K562 (cell line): ENCODE measurements around the gene FBXO22.
"Not testable (repeated sequence)": the region's sequence is repeated elsewhere in the genome, so short reads cannot be mapped to it uniquely, and the experiment has no call there.

Source experiments
- POLR2AphosphoS5 ChIP-seq: IDR thresholded peaks from 2 replicates; pipeline ENCODE4 v1.6.1; 2011; ENCODE audit warnings: mild to moderate bottlenecking, low read depth, low read length, moderate library complexity; ENCODE audit not compliant: control insufficient read depth, insufficient read depth
- ZFPM2 ChIP-seq: fragments of 250-450 bp; sonication (Bioruptor Pico); IDR thresholded peaks from 2 replicates; pipeline ENCODE4 v1.5.1; 2022; ENCODE audit warnings: mild to moderate bottlenecking
- TF ChIP-seq, protein P1 (sequence below): fragments of 250-450 bp; sonication (Bioruptor Pico); IDR thresholded peaks from 2 replicates; pipeline ENCODE4 v1.8.0; 2022; ENCODE audit warnings: moderate library complexity, mild to moderate bottlenecking, inconsistent platforms
- TF ChIP-seq, protein P2 (sequence below), 2 experiments: fragments of 450-650 bp in 1 of 2; sonication (generic) in 1 of 2; formaldehyde crosslinking; conservative IDR thresholded peaks; 2 replicates each; pipeline versions ENCODE4 v1.4.0 to v1.8.1; 2020 to 2022; ENCODE audit warnings: mild to moderate bottlenecking in 1 of 2, missing genetic modification reagents in 1 of 2

DNA sequence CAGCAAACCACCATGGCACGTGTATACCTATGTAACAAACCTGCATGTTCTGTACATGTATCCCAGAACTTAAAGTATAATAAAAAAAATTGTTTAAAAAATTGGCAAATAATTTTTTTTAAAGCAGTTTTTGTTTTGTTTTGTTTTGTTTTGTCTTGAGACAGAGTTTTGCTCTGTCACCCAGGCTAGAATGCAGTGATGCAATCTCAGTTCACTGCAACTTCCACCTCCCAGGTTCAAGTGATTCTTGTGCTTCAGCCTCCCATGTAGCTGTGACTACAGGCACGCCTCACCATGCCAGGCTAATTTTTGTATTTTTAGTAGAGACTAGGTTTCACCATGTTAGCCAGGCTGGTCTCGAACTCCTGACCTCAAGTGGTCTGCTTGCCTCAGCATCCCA, 81.0 kb downstream of the FBXO22 start:
- TF ChIP-seq, protein P1, sequence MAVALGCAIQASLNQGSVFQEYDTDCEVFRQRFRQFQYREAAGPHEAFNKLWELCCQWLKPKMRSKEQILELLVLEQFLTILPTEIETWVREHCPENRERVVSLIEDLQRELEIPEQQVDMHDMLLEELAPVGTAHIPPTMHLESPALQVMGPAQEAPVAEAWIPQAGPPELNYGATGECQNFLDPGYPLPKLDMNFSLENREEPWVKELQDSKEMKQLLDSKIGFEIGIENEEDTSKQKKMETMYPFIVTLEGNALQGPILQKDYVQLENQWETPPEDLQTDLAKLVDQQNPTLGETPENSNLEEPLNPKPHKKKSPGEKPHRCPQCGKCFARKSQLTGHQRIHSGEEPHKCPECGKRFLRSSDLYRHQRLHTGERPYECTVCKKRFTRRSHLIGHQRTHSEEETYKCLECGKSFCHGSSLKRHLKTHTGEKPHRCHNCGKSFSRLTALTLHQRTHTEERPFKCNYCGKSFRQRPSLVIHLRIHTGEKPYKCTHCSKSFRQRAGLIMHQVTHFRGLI (CRISPR knock-in tag), result not testable (repeated sequence)
- TF ChIP-seq POLR2AphosphoS5; ZFPM2 (CRISPR knock-in tag): not testable (repeated sequence)
- TF ChIP-seq, protein P2, sequence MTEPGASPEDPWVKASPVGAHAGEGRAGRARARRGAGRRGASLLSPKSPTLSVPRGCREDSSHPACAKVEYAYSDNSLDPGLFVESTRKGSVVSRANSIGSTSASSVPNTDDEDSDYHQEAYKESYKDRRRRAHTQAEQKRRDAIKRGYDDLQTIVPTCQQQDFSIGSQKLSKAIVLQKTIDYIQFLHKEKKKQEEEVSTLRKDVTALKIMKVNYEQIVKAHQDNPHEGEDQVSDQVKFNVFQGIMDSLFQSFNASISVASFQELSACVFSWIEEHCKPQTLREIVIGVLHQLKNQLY (CRISPR knock-in tag; conservative IDR thresholded peaks at IDR 0.05), result not testable (repeated sequence)
